LHCN-M2 (cell line): ENCODE data around the gene KRT81. TPM values are rescaled to one million over a fixed set of nuclear protein-coding genes. Genes with fewer than 3 reads are reported as not detected.
A peak's percentile ranks its signal among the peaks of the same experiment; 100 is the strongest.
"Not testable (repeated sequence)": the region's sequence is repeated elsewhere in the genome, so short reads cannot be mapped to it uniquely, and the experiment has no call there.

Experiments
- DNase-seq: peaks from one replicate; pipeline ENCODE4 v3.0.0-alpha.2; 2012; ENCODE audit warnings: low read depth
- total RNA-seq: library from RNA; depleted of rRNA; stranded (reverse); fragments of >200 nt; gene quantifications from 2 replicates; pipeline ENCODE4 v1.2.3, GENCODE V29; 2014

The KRT81 gene
- total RNA-seq, 1 experiment from 2014 or later, result 0.11 TPM

DNA sequence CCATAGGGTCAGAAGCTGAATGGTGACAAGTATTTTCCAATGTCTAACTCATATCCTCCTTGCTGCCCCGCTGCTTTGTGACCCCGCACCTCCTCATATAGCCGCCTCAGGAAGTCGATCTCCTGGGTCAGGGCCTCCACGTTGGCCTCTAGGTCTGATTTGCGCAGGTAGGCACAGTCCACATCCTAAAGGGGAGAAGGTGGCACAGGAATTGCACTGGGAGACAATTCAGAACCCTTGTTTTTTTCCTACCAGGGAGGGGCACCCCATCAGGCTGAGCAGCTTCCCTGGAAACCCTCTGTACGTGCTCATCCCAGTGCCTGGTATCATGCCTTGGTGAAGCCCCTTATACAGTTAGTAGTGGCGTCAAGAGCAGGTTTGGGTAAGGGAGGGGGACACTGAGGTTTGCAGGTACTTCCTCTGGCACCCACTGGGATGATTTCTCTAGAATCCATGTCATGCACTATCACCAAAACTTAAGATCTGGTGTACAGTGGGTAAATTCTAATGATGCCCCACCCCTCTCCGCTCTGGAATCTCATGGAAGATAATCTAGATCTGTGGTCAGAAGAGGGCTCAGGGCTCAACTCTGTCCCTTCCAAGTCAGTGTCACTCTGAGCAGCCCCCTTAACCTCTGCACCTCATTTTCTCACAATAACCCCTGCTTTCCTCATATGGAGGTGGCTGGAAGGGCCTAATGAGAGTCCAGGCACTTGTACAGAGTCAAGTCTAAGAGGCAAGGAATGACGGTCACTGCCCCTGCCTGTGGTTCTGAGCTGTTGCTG lies 37.0 kb downstream of the KRT81 start:
- DNase-seq, result no peak

- DNase-seq, result no peak
Observed at GRCh38 chr12:52253391-52254179, 37.7 kb downstream of the KRT81 start.

DNA sequence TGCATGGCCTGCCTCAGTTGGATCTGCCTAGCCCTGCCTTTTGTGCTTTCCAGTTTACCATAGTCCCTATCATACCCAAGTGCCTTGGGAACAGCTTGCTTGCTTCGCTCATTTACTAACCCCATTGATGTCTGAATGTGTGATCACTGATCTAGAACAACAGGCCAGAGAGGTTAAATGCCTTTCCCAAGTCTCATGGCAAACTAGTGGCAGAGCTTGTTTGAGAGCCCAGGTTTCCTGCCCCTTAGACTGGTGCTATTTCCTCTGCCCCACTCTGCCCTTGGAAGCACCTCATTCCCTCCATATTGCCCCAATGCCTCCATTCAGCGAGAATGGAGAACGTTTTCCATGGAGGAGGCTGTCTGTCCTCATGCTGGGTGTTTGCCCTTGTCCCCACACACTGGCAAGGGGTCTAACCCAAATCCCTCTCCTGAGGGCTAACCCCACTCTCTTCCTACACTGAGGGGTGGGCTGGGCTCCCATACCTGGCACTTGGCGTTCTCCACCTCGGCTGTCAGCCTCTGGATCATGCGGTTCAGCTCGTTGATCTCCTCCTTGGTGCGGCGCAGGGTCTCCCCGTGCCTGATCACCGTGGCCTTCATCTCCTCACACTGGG lies 38.5 kb downstream of the KRT81 start:
- DNase-seq, result no peak

DNA sequence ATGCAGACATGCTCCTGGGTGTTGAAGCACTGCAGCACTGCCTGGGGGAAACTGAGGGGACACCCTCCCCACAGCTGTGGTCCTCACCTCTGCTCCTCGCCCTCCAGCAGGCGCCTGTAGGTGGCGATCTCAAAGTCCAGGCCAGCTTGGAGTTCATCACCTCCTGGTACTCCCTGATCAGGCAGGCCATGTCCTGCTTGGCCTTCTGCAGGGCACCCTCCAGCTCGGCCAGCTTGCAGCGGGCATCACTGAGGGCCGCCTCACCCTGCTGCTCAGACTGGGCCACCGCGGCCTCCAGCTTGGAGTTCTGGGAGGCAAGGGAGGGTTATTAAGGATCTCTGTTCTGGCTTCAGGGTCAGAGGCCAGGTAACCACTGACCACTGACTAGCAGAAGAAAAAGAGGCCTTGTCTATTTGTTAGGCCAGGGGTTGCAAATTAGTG lies 39.1 kb downstream of the KRT81 start:
- DNase-seq, result not testable (repeated sequence)

DNA sequence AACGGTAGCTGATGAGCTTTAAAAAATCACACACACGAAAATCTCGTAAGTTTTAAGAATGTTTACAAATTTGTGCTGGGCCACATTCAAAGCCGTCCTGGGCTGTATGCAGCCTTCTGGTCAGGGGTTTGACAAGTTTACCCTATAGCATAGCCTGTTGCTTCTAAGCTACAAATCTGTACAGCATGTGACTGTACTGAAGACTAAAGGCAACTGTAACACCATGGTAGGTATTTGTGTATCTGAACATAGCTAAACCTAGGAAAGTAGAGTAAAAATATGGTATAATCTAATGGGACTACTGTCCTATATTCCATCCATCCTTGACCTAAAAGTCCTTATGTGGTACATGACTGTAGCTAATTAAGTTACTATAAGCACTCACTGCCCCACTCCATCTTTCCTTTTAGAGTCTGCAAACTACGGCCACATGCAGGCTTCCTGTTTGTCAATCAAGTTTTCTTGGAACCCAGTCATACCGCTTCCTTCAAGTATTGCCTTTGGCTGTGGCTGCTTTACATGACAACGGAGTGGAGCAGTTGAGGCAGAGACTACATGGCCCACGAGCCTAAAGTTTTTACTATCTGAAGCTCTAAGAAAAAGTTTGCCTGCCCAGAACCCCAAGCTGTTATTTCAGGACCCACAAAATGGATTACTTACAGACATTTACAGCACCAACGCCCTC lies 39.8 kb downstream of the KRT81 start:
- DNase-seq, result no peak

- DNase-seq, result no peak
Observed at GRCh38 chr12:52250048-52250990, 41.0 kb downstream of the KRT81 start.

DNA sequence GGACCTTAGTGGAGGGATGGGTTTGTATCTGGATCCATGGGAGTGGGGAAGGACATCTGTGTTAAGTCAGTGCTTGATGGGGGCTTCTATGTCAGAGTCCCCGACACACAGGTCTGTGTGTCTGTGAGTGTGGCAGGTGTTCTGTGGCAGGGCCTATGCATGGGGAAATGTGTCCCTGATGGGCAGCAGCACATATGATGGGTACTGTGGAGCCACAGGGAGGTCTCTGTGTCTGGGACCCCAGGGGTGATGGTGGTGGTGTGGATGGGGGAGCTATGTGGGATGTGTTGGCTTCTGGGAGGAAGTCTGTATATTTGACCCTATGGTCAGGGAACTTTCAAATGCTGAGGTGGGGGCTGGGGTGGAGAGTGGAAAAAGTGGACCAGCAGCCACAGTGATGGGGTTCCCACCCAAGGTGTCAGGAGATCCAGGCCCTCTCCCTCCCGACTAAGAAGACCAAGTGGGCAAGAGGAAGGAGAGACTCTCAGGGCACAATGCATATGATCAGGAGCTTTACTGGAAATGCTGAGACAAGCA lies 41.8 kb downstream of the KRT81 start:
- DNase-seq, result no peak

GRCh38 chr12:52248541-52249461 lies 42.5 kb downstream of the KRT81 start:
- DNase-seq, result no peak

DNA sequence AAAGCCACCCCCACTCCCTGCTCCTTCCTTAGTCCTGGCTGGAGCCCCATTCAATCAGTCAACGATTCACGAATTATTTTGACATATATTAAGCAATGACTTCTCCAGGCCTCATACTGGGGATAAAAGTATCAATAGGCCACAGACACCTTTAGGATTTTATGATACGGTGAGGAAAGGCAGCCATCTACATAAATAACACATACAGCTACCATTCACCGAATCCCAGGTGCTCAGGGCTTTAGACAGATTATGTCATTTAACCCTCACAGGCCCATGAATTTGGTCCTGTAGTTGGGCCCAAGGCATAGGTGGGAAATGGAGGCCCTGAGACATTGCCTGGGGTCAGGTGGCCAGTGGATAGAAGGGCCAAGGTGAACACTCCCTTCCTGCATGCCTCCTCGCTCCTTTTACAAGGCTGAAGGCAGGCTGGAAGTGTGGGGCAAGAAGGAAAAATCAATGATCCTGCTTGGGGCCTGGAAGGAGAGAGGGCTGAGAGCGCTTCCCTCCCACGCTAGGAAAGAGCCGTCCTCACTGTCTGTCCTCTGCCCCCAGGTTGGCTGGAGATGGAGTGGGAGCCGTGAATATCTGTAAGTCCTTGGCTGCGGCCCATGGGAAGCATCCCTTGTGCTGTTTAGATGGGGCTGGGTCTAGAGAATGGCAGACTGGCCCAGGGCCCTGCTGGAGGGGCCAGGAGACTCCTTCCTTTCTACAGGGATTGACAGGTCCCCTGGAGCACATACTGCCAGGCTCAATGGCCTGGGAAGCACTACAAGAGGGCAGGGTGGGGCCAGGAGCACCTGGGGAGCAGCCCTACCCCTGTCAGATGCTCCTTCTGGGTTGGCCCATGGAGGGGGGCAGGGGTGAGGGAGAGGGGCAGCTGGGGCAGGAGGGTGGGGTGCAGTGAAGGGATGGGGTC lies 43.5 kb downstream of the KRT81 start:
- no peak for DNase-seq

GRCh38 chr12:52246720-52247621 lies 44.4 kb downstream of the KRT81 start:
- DNase-seq, result peak; percentile 32

- no peak for DNase-seq
Observed at GRCh38 chr12:52245962-52246569, 45.3 kb downstream of the KRT81 start.

DNA sequence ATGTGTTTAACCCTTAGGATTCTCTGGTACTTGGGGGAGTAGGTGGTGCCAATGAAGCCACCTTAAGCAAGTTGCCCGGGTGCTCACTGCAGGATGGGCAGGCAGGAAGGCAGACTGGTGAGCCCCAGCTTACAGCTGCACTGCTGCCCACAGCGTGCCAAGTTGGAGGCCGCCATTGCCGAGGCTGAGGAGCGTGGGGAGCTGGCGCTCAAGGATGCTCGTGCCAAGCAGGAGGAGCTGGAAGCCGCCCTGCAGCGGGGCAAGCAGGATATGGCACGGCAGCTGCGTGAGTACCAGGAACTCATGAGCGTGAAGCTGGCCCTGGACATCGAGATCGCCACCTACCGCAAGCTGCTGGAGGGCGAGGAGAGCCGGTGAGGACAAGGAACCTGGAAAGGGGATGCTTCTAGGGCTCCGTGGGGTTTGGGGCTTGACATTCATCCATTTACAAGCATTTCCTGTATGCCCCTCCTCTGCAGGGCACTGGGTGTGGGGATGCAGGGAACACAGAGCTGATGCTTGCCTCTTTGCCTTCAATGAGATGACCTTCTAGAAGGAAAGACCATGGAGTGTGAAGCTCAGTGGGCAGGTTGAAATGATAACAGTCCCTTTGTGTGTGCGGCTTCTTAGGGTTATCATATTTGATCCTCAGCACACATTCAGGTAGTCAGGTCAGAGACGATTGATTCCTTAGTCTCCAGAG lies 45.9 kb downstream of the KRT81 start:
- no peak for DNase-seq

DNA sequence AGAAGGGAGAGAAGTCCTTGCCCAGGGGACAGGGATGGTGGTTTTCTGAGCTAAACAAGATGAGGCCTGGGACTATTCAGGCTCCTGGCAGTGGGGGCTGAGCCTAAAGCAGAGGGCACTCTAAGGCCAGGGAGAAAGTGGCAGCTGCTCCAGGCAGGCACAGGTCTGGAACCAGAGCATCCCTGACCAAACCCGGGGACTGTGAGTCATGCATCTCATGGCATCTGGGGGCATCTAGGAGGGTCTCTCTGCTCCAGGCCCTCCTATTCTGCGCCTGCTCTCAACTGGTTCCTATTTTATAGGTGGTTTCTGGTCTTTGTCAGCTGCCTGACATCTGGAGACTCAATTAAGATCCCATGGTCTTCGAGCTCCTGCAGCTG lies 46.7 kb downstream of the KRT81 start:
- peak; percentile 64 for DNase-seq

DNA sequence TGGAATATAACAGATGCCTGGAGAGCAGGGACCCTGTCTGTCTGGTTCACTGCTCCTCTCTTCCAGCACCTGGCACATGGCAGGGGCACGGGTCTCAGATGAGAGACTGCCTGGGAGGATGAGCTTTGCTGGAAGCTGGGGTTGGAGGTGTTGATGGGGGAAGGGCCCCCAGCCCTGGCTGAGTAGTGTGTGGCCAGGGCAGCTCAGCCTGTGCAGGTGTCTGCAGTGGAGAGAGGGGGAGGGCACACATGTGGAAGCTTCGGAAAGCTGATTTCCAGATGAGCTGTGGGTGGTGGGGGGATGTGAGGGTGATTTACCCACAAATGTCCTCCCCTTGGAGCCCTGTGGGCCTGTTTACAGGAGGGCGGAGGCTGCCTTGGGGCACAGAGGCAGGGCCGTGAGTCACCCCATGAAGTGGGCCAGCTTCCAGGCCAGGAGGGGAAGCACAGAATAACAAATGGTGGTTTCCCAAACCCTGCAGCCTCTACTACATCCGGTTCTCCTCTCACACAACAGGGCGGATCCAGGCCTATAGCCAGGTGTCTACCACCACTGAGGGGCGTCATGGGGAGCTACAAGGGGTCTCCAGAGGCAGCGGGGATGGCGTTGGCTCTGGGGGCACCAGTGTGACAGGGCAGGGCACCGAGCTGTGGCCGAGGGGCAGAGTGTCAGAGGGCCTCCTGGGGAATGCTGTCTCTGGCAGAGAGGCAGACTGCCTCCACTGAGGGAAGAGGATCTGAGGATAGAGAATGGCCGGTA lies 47.3 kb downstream of the KRT81 start:
- DNase-seq, result peak; percentile 88

GRCh38 chr12:52243259-52243855 lies 48.0 kb downstream of the KRT81 start:
- no peak for DNase-seq
